Lower leg skin (tissue), 4 donors: ENCODE measurements around the gene OR10V1. TPM values are rescaled to one million over a fixed set of nuclear protein-coding genes. Genes with fewer than 3 reads are reported as not detected.

Experiments used
- DNase-seq, 2 donors: peaks; one replicate each; pipeline ENCODE4 v3.0.0-alpha.2; 2019; ENCODE audit warnings: low spot score in 2 of 2
- H3K4me3 ChIP-seq: fragments of 200-600 bp; sonication (generic); 2 replicates; pipeline ENCODE4 v1.5.1; 2017; ENCODE audit warnings: mild to moderate bottlenecking, low read depth; ENCODE audit not compliant: poor library complexity, severe bottlenecking
- CTCF ChIP-seq, 3 donors: fragments of 450-650 bp; IDR thresholded peaks; one replicate each; pipeline ENCODE4 v1.5.1; 2016; ENCODE audit warnings: antibody characterized with exemption in 3 of 3, mild to moderate bottlenecking in 3 of 3, moderate library complexity in 2 of 3
- POLR2A ChIP-seq, 2 donors: fragments of 450-650 bp; IDR thresholded peaks; one replicate each; pipeline ENCODE4 v1.6.1; 2016 to 2017; ENCODE audit warnings: antibody characterized with exemption in 2 of 2, mild to moderate bottlenecking in 1 of 2, moderate library complexity in 1 of 2
- WGBS, 2 donors: methylation state at CpG; one replicate each; pipeline ENCODE4 v1.1.5; 2018; 5-methylcytosine and 5-hydroxymethylcytosine counted together
- intact Hi-C: fragments of 100-400 bp; cut with DNase I; formaldehyde crosslinking; loops from one replicate; pipeline ENCODE4 v1.15.0; 2023; ENCODE audit warnings: low total_unique reads
- total RNA-seq, 4 donors: library from RNA; depleted of rRNA; stranded (reverse); fragments of >200 nt; gene quantifications; one replicate each; pipeline ENCODE4 v1.1.0, GENCODE V29; 2016

OR10V1 gene
- not detected for total RNA-seq

- intact Hi-C loops: no loop called here
- H3K4me3 ChIP-seq: no peak within 1 kb of the TSS
- no peak for TF ChIP-seq CTCF (IDR thresholded peaks at IDR 0.05)
- TF ChIP-seq POLR2A (IDR thresholded peaks at IDR 0.05): no peak
- DNase-seq: no peak
- WGBS, 2 donors: 87% methylated on average over 2 of the region's 2 CpGs
Measured at GRCh38 chr11:59713745-59714144, at the start of gene OR10V1. Gene OR10V1, minus strand, starts transcription at chr11:59713845. Its CDS starts 0 bp downstream, at chr11:59713845.

GRCh38 chr11:59761993-59762392, 48.3 kb upstream of the OR10V1 start:
- no peak for DNase-seq
- 66 to 71% methylated on average over 6 of the region's 6 CpGs for WGBS, 2 donors
- TF ChIP-seq CTCF (IDR thresholded peaks at IDR 0.05) (no peak), POLR2A (IDR thresholded peaks at IDR 0.05) (no peak)
- H3K4me3 ChIP-seq: no peak overlapping the region
- intact Hi-C loops: no loop called here

- 87 to 88% methylated on average over 4 of the region's 4 CpGs for WGBS, 2 donors
- intact Hi-C loops: no loop called here
Measured at GRCh38 chr11:59760771-59761170, 47.1 kb upstream of the OR10V1 start.

GRCh38 chr11:59759900-59760299, 46.3 kb upstream of the OR10V1 start:
- no peak for DNase-seq
- H3K4me3 ChIP-seq: no peak overlapping the region
- intact Hi-C loops: no loop called here
- TF ChIP-seq CTCF (IDR thresholded peaks at IDR 0.05) (no peak), POLR2A (IDR thresholded peaks at IDR 0.05) (no peak)
- 66 to 74% methylated on average over 4 of the region's 4 CpGs for WGBS, 2 donors

More at GRCh38 chr11:59760771-59761170, 47.1 kb upstream of the OR10V1 start:
- H3K4me3 ChIP-seq: no peak overlapping the region
- no peak for DNase-seq
- TF ChIP-seq CTCF (IDR thresholded peaks at IDR 0.05): no peak
- no peak for TF ChIP-seq POLR2A (IDR thresholded peaks at IDR 0.05)

GRCh38 chr11:59758401-59759037, 44.9 kb upstream of the OR10V1 start:
- TF ChIP-seq POLR2A (IDR thresholded peaks at IDR 0.05): no peak
- TF ChIP-seq CTCF (IDR thresholded peaks at IDR 0.05): no peak
- H3K4me3 ChIP-seq: no peak overlapping the region
- 88 to 89% methylated on average over 4 of the region's 4 CpGs for WGBS, 2 donors
- intact Hi-C loops: no loop called here
- no peak for DNase-seq

- no peak overlapping the region for H3K4me3 ChIP-seq
- peak in 1 of 2 donors; percentile 35 for DNase-seq
- WGBS, 2 donors: 21 to 22% methylated on average over 4 of the region's 4 CpGs
- intact Hi-C loops: no loop called here
- TF ChIP-seq CTCF (IDR thresholded peaks at IDR 0.05) (no peak), POLR2A (IDR thresholded peaks at IDR 0.05) (no peak)
Measured at GRCh38 chr11:59756845-59757244, 43.2 kb upstream of the OR10V1 start.
